Measurements from ENCODE around the gene MAN2A2. TPM values are rescaled to one million over a fixed set of nuclear protein-coding genes. Genes with fewer than 3 reads are reported as not detected.

The MAN2A2 gene
- total RNA-seq, 1 experiment from 2014 or later, result 27.4 TPM

DNA sequence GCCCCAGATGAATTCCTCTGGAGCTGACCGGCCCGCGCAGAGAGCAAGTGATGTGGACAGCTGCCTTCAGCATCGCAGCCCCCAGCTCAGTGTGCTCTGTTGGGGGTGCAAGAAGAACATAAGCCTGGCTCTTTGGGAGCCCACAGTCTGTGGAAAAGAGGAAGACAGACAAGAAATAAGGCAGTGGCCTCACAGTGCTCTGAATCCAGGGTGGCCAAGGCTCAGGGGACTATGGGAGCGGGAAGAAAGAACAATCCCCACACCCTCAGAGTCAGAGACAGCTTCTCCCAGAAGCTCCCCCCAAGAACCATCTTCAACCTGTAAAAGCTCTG lies 29.5 kb downstream of the MAN2A2 start:
- TF ChIP-seq, protein P1, sequence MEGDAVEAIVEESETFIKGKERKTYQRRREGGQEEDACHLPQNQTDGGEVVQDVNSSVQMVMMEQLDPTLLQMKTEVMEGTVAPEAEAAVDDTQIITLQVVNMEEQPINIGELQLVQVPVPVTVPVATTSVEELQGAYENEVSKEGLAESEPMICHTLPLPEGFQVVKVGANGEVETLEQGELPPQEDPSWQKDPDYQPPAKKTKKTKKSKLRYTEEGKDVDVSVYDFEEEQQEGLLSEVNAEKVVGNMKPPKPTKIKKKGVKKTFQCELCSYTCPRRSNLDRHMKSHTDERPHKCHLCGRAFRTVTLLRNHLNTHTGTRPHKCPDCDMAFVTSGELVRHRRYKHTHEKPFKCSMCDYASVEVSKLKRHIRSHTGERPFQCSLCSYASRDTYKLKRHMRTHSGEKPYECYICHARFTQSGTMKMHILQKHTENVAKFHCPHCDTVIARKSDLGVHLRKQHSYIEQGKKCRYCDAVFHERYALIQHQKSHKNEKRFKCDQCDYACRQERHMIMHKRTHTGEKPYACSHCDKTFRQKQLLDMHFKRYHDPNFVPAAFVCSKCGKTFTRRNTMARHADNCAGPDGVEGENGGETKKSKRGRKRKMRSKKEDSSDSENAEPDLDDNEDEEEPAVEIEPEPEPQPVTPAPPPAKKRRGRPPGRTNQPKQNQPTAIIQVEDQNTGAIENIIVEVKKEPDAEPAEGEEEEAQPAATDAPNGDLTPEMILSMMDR (conservative IDR thresholded peaks at IDR 0.05), result no peak; the same call in 2 of the 3 replicates

More for the DNA sequence above, 29.5 kb downstream of the MAN2A2 start:
- Histone ChIP-seq H2BK5ac (ENCODE audit: insufficient read length, low read length) (no peak overlapping the region), H2AK5ac (ENCODE audit: insufficient read length, low read length) (no peak overlapping the region), H3K4ac (ENCODE audit: low read depth, low read length) (no peak overlapping the region), H3K27ac (ENCODE audit: insufficient read length, low read depth, low read length) (no peak overlapping the region), H3K14ac (ENCODE audit: insufficient read depth, low read length) (no peak overlapping the region), H4K91ac (ENCODE audit: insufficient read length, low read depth, low read length) (no peak overlapping the region), H2AFZ (ENCODE audit: low read length) (no peak overlapping the region), H4K8ac (replicated peaks; ENCODE audit: insufficient read length, low read depth, low read length) (no peak overlapping the region), H3K27me3 (ENCODE audit: insufficient read depth, low read length) (no peaks in the 10 kb centered on the region), H4K5ac (ENCODE audit: insufficient read length, low read depth, low read length) (no peak overlapping the region), H3K56ac (ENCODE audit: insufficient read length, low read depth, low read length) (no peak overlapping the region), H2BK20ac (ENCODE audit: low read depth, low read length, poor library complexity, severe bottlenecking) (no peak overlapping the region), H2BK120ac (ENCODE audit: low read depth, low read length, poor library complexity, severe bottlenecking) (no peak overlapping the region), H3K9me3 (ENCODE audit: control insufficient read depth, low read depth, low read length) (no peaks in the 10 kb centered on the region), H3K23me2 (ENCODE audit: insufficient read length, low read depth, low read length, poor library complexity, severe bottlenecking) (peaks cover 14% of the 10 kb centered on the region), H2BK12ac (ENCODE audit: insufficient read length, low read depth, low read length) (no peak overlapping the region), H3K23ac (ENCODE audit: insufficient read length, low read depth, low read length) (no peak overlapping the region), H4K20me1 (ENCODE audit: control insufficient read depth, insufficient read depth, insufficient read length) (no peaks in the 10 kb centered on the region), H2BK15ac (ENCODE audit: low read depth, low read length) (no peak overlapping the region), H3K79me1 (ENCODE audit: insufficient read depth, low read depth, low read length, poor library complexity, severe bottlenecking) (no peaks in the 10 kb centered on the region), H3K9ac (ENCODE audit: extremely low read depth, insufficient read length, low read length) (no peak overlapping the region), H3T11ph (ENCODE audit: low read length) (no peak overlapping the region), H3K4me2 (ENCODE audit: insufficient read depth, insufficient read length, low read length) (no peak overlapping the region), H3K4me1 (ENCODE audit: insufficient read depth, low read length) (no peaks in the 10 kb centered on the region), H3K79me2 (ENCODE audit: insufficient read depth, low read length) (no peaks in the 10 kb centered on the region; the same call in 1 of the 2 replicates), H3K18ac (ENCODE audit: insufficient read length, low read depth, low read length) (no peak overlapping the region)
- Mint-ChIP-seq H3K9me3 (no peaks in the 10 kb centered on the region; a peak in 2 of 5 replicates), H3K27me3 (ENCODE audit: low read depth) (peaks cover 11% of the 10 kb centered on the region), H3K4me1 (peaks cover 21 to 26% of the 10 kb centered on the region in 2 experiments), H3K36me3 (ENCODE audit: insufficient read depth in 1 of 3, low read depth in 3 of 3) (peaks cover 4 to 12% (median 7%) of the 10 kb centered on the region in 3 experiments; a peak in 6 of 7 replicates), H3K4me3 (peak overlapping the region; percentile 90 to 94), H3K27ac (no peak overlapping the region)
- no CpG with 5 or more reads among the region's 5 CpGs for WGBS (ENCODE audit: extremely low coverage, insufficient read length, low lambda C conversion rate)
- no peak for DNase-seq

Measured in H9 (cell line).